ENCODE data around the gene ARHGAP8.

DNA sequence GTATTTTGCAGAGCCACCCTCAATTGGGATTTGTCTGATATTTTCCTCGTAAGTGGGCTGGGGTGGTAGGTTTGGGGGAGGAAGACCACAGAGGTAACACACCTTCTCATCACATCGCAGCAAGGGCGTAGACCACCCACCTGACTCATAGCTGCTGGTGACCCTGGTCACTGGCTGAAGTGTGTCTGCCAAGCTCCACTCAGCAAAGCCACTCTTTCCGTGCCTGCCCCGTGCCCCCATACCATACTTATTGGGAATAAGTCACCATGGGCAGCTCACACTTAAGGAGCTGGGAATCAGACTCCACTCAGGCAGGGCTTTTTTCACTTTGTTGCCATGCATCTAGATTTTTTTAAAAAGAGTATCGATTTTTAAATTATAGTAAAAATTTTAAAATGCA is 145.9 kb downstream of the ARHGAP8 start:
- TF ChIP-seq, protein P1, sequence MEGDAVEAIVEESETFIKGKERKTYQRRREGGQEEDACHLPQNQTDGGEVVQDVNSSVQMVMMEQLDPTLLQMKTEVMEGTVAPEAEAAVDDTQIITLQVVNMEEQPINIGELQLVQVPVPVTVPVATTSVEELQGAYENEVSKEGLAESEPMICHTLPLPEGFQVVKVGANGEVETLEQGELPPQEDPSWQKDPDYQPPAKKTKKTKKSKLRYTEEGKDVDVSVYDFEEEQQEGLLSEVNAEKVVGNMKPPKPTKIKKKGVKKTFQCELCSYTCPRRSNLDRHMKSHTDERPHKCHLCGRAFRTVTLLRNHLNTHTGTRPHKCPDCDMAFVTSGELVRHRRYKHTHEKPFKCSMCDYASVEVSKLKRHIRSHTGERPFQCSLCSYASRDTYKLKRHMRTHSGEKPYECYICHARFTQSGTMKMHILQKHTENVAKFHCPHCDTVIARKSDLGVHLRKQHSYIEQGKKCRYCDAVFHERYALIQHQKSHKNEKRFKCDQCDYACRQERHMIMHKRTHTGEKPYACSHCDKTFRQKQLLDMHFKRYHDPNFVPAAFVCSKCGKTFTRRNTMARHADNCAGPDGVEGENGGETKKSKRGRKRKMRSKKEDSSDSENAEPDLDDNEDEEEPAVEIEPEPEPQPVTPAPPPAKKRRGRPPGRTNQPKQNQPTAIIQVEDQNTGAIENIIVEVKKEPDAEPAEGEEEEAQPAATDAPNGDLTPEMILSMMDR (conservative IDR thresholded peaks at IDR 0.05 in 1 of 2, IDR thresholded peaks at IDR 0.05 in 1 of 2; ENCODE audit: low read depth in 1 of 2, low read length in 2 of 2), result no peak
- no peak for TF ChIP-seq EZH2 (IDR thresholded peaks at IDR 0.05; ENCODE audit: low read length, missing control alignments)
